Ovary (tissue), 3 donors: ENCODE data around the gene FGF19.

Experiments used
- CTCF ChIP-seq, 3 donors: fragments of 450-650 bp in 2 of 3; fragments of 200-600 bp in 1 of 3; IDR thresholded peaks; one replicate each; pipeline versions ENCODE4 v1.5.1 to v1.8.0; 2016 to 2022; ENCODE audit warnings: antibody characterized with exemption in 3 of 3, mild to moderate bottlenecking in 1 of 3
- EP300 ChIP-seq: sonication (generic); formaldehyde crosslinking; IDR thresholded peaks from one replicate; pipeline ENCODE4 v1.6.1; 2017; ENCODE audit warnings: antibody characterized with exemption
- POLR2A ChIP-seq: fragments of 450-650 bp; IDR thresholded peaks from one replicate; pipeline ENCODE4 v1.6.1; 2017; ENCODE audit warnings: antibody characterized with exemption, mild to moderate bottlenecking, moderate library complexity
- donor health status: DM: no; HTN: no; CAD: no.

DNA sequence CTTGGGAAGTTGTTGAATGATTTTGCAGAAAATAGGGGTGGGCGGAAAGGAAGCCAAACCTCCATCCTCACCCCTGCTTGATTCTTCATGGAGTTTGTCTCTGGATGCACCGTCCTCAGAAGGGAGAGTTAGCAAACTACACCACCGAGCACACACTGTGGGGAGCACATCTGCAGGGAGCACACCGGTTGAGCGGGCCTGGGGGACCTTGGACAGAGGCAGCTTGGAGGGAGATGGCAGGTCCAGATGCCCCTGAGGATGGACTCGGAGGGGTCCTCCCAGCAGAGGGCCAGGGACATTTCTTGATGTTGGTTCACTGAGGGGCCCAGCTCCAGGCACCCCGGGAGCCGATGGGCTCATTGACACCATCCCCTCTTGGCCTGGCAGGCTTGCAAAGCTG lies 15.1 kb upstream of the FGF19 start:
- TF ChIP-seq CTCF (IDR thresholded peaks at IDR 0.05) (no peak), EP300 (no peak), POLR2A (no peak)
